Measurements from ENCODE around the gene CLDN4. TPM values are rescaled to one million over a fixed set of nuclear protein-coding genes. Genes with fewer than 3 reads are reported as not detected.

Gene CLDN4
- polyA plus RNA-seq, 1 of the 3 experiments (the other 2 are of a cell fraction): 5.9 TPM

DNA sequence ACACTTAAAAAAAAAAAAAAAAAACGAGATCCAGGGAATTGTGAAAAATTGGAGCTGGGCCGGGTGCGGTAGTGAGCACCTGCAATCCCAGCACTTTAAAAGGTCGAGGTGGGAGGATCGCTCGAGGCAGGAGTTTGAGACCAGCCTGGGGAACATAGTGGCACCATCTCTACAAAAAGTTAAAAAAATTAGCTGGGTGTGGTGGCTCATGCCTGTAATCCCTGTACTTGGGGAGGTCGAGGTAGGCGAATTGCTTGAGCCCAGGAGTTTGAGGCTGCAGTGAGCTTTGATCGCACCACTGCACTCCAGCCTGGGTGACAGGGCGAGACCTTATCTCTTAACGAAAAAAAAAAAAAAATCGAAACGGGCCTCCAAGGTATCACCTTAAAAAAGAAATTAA lies 2.0 kb downstream of the CLDN4 start:
- Histone ChIP-seq H4K20me1 (ENCODE audit: insufficient read depth) (no peaks in the 10 kb centered on the region), H3K4me1 (ENCODE audit: control insufficient read depth in 1 of 2, insufficient read depth in 2 of 2, low read depth in 1 of 2, low read length in 1 of 2) (peaks cover 19 to 40% of the 10 kb centered on the region in 2 experiments; a peak in 3 of 4 replicates), H3K27me3 (ENCODE audit: insufficient read depth) (no peaks in the 10 kb centered on the region), H3K9ac (no peak overlapping the region), H3K9me3 (no peaks in the 10 kb centered on the region), H3K4me3 (ENCODE audit: low read depth in 2 of 2, low read length in 1 of 2) (no peak overlapping the region), H2AFZ (ENCODE audit: low read depth) (no peak overlapping the region), H3F3A (replicated peaks; ENCODE audit: insufficient read depth) (peaks cover 10% of the 10 kb centered on the region), H3K4me2 (no peak overlapping the region), H3K79me2 (ENCODE audit: insufficient read depth) (no peaks in the 10 kb centered on the region), H3K36me3 (replicated peaks in 1 of 2; ENCODE audit: control insufficient read depth in 1 of 2, insufficient read depth in 2 of 2, low read length in 1 of 2) (no peaks in the 10 kb centered on the region), H3K9me2 (no peaks in the 10 kb centered on the region), H3K27ac (ENCODE audit: low read depth in 2 of 2, low read length in 1 of 2) (no peak overlapping the region)
- CTCF ChIA-PET: interaction anchor here (0.7 to 2.3 kb wide), 6 partner anchors 9 to 97 kb away, joined by 3 to 8 read pairs (median 6); no protein-coding TSS in a partner anchor
- no peak for DNase-seq
- TF ChIP-seq, protein P1, sequence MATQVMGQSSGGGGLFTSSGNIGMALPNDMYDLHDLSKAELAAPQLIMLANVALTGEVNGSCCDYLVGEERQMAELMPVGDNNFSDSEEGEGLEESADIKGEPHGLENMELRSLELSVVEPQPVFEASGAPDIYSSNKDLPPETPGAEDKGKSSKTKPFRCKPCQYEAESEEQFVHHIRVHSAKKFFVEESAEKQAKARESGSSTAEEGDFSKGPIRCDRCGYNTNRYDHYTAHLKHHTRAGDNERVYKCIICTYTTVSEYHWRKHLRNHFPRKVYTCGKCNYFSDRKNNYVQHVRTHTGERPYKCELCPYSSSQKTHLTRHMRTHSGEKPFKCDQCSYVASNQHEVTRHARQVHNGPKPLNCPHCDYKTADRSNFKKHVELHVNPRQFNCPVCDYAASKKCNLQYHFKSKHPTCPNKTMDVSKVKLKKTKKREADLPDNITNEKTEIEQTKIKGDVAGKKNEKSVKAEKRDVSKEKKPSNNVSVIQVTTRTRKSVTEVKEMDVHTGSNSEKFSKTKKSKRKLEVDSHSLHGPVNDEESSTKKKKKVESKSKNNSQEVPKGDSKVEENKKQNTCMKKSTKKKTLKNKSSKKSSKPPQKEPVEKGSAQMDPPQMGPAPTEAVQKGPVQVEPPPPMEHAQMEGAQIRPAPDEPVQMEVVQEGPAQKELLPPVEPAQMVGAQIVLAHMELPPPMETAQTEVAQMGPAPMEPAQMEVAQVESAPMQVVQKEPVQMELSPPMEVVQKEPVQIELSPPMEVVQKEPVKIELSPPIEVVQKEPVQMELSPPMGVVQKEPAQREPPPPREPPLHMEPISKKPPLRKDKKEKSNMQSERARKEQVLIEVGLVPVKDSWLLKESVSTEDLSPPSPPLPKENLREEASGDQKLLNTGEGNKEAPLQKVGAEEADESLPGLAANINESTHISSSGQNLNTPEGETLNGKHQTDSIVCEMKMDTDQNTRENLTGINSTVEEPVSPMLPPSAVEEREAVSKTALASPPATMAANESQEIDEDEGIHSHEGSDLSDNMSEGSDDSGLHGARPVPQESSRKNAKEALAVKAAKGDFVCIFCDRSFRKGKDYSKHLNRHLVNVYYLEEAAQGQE (IDR thresholded peaks at IDR 0.05; ENCODE audit: low read depth, low read length): no peak
- TF ChIP-seq, protein P2, sequence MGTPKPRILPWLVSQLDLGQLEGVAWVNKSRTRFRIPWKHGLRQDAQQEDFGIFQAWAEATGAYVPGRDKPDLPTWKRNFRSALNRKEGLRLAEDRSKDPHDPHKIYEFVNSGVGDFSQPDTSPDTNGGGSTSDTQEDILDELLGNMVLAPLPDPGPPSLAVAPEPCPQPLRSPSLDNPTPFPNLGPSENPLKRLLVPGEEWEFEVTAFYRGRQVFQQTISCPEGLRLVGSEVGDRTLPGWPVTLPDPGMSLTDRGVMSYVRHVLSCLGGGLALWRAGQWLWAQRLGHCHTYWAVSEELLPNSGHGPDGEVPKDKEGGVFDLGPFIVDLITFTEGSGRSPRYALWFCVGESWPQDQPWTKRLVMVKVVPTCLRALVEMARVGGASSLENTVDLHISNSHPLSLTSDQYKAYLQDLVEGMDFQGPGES (IDR thresholded peaks at IDR 0.05; ENCODE audit: low read depth, low read length): no peak
- TF ChIP-seq RAD21 (IDR thresholded peaks at IDR 0.05; ENCODE audit: low read length) (no peak), POLR2AphosphoS5 (IDR thresholded peaks at IDR 0.05; ENCODE audit: low read depth, low read length) (no peak), TCF12 (IDR thresholded peaks at IDR 0.05) (no peak), GATA2 (CRISPR knock-in tag; IDR thresholded peaks at IDR 0.05) (no peak), TEAD4 (IDR thresholded peaks at IDR 0.05; ENCODE audit: borderline replicate concordance, insufficient read depth) (no peak), FOXM1 (IDR thresholded peaks at IDR 0.05; ENCODE audit: low read depth) (no peak), RCOR1 (IDR thresholded peaks at IDR 0.05; ENCODE audit: low read length) (no peak), CHD2 (IDR thresholded peaks at IDR 0.05; ENCODE audit: low read length, partially characterized antibody) (no peak), FOXJ3 (CRISPR knock-in tag; IDR thresholded peaks at IDR 0.05) (no peak), RXRA (IDR thresholded peaks at IDR 0.05; ENCODE audit: borderline replicate concordance, low read depth) (no peak)
- TF ChIP-seq, protein P3, sequence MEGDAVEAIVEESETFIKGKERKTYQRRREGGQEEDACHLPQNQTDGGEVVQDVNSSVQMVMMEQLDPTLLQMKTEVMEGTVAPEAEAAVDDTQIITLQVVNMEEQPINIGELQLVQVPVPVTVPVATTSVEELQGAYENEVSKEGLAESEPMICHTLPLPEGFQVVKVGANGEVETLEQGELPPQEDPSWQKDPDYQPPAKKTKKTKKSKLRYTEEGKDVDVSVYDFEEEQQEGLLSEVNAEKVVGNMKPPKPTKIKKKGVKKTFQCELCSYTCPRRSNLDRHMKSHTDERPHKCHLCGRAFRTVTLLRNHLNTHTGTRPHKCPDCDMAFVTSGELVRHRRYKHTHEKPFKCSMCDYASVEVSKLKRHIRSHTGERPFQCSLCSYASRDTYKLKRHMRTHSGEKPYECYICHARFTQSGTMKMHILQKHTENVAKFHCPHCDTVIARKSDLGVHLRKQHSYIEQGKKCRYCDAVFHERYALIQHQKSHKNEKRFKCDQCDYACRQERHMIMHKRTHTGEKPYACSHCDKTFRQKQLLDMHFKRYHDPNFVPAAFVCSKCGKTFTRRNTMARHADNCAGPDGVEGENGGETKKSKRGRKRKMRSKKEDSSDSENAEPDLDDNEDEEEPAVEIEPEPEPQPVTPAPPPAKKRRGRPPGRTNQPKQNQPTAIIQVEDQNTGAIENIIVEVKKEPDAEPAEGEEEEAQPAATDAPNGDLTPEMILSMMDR (IDR thresholded peaks at IDR 0.05): no peak
- TF ChIP-seq, protein P4, sequence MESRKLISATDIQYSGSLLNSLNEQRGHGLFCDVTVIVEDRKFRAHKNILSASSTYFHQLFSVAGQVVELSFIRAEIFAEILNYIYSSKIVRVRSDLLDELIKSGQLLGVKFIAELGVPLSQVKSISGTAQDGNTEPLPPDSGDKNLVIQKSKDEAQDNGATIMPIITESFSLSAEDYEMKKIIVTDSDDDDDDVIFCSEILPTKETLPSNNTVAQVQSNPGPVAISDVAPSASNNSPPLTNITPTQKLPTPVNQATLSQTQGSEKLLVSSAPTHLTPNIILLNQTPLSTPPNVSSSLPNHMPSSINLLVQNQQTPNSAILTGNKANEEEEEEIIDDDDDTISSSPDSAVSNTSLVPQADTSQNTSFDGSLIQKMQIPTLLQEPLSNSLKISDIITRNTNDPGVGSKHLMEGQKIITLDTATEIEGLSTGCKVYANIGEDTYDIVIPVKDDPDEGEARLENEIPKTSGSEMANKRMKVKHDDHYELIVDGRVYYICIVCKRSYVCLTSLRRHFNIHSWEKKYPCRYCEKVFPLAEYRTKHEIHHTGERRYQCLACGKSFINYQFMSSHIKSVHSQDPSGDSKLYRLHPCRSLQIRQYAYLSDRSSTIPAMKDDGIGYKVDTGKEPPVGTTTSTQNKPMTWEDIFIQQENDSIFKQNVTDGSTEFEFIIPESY (IDR thresholded peaks at IDR 0.05; ENCODE audit: borderline replicate concordance, low read depth): no peak
- TF ChIP-seq, protein P5, sequence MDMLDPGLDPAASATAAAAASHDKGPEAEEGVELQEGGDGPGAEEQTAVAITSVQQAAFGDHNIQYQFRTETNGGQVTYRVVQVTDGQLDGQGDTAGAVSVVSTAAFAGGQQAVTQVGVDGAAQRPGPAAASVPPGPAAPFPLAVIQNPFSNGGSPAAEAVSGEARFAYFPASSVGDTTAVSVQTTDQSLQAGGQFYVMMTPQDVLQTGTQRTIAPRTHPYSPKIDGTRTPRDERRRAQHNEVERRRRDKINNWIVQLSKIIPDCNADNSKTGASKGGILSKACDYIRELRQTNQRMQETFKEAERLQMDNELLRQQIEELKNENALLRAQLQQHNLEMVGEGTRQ (IDR thresholded peaks at IDR 0.05; ENCODE audit: borderline replicate concordance, low read depth, low read length): no peak
- POLR2A ChIA-PET: interaction anchor here (0.7 to 1.3 kb wide), 2 partner anchors 9 to 10 kb away, joined by 3 read pairs; partner anchors contain the start of gene METTL27
- WGBS (ENCODE audit: low lambda C conversion rate): 89% methylated on average over 13 of the region's 13 CpGs
